Retinal pigment epithelial cell (primary cell): ENCODE data around the gene IPO13.

ENCODE experiments used
- DNase-seq: peaks from one replicate; pipeline ENCODE4 v3.0.0-alpha.2; 2010; ENCODE audit warnings: low read depth
- H3K4me3 ChIP-seq: 2 replicates; pipeline ENCODE4 v1.5.1; 2011; ENCODE audit warnings: mild to moderate bottlenecking, low read length, control low read depth, moderate library complexity
- TF ChIP-seq, protein P1 (sequence below): conservative IDR thresholded peaks from 2 replicates; pipeline ENCODE4 v1.5.1; 2011; ENCODE audit warnings: low read depth, low read length, control low read depth, inconsistent platforms

IPO13 gene

DNA sequence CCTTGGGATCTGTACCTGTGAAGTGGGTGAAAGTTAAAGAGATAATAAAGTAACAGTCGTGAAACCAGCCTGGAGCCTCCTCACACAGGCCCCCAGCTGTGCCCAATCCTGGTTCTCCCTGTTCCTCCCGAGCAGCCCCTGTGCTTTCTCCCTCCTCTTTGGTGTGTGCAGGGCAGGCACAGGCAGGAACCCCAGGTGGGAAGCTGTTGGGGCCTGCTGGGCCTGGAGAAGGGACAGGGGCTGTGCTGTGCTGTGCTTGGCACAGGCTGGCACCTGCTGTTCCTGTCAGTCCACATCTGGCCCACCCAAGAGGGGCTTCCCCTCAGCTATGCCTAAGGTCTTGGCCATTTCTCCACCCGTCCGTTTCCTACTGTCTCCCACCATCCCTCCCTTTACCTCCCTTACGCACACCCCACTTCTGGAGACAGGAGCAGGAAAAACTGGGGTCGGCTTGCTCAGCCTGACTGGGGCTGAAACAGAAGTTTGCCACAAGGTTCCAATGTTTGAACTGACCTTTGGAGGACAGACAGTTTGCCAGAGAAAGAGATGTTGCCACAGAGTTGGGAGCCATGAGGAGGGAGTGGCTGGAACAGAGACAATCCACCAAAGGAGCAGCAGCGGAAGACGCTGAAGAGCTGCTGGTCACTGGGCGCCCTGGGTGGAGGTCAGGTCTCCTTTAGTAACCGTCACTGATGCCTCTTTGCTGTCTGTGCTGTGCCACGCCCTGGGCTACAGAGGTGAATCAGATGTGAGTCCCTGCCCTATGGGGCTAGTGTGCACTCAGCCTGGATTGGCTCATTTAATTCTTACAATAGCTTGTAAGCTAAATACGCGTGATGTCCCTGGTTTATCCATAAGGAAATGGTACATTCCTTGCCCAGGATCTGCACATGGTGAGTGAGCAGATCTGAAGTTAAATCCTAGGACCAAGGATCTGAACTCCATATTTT lies 31.9 kb upstream of the IPO13 start:
- no peak overlapping the region for H3K4me3 ChIP-seq
- no peak for DNase-seq

DNA sequence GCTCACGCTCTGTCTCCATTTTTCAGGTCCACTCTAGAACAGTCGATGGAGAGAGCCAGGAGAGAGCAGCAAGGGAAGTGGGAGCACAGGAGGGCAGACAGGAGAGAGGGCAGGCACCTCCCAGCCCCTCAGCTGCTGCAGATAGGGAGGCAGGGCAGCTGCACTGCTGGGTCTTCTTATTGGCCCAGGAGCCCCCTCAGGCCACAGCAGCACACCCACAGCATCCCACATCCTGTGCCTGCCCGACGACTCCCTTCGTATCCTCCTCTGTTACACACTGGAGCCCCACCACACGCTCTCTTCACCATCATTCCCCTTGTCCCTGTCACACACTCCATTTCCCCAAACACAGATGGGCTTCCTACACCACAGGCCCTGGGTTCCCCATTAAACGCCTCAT lies 26.8 kb upstream of the IPO13 start:
- TF ChIP-seq, protein P1, sequence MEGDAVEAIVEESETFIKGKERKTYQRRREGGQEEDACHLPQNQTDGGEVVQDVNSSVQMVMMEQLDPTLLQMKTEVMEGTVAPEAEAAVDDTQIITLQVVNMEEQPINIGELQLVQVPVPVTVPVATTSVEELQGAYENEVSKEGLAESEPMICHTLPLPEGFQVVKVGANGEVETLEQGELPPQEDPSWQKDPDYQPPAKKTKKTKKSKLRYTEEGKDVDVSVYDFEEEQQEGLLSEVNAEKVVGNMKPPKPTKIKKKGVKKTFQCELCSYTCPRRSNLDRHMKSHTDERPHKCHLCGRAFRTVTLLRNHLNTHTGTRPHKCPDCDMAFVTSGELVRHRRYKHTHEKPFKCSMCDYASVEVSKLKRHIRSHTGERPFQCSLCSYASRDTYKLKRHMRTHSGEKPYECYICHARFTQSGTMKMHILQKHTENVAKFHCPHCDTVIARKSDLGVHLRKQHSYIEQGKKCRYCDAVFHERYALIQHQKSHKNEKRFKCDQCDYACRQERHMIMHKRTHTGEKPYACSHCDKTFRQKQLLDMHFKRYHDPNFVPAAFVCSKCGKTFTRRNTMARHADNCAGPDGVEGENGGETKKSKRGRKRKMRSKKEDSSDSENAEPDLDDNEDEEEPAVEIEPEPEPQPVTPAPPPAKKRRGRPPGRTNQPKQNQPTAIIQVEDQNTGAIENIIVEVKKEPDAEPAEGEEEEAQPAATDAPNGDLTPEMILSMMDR, result no peak
- DNase-seq, result no peak

More for the DNA sequence above, 31.9 kb upstream of the IPO13 start:
- TF ChIP-seq, protein P1, result no peak

DNA sequence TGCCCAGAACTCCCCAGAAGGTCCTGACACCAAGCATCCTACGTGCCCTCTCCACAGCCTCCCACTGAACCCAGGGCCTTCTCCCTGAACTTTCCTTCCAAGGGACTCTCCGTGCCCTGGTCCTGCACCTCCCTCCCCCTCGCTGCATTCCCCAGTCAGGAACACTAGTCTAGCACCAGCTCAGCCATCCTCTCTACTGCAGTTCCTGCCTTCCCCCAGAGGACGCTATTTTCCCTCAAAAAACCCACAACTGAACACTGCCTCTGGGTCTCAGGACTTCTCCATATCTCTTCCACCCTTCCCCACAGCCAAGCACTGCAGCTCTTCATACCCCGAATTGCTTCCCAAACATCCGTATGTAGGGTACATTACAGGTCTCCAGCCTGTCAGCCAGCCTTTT lies 25.7 kb upstream of the IPO13 start:
- TF ChIP-seq, protein P1, result no peak
- H3K4me3 ChIP-seq, result no peak overlapping the region
- no peak for DNase-seq

More for the DNA sequence above, 26.8 kb upstream of the IPO13 start:
- H3K4me3 ChIP-seq, result no peak overlapping the region

DNA sequence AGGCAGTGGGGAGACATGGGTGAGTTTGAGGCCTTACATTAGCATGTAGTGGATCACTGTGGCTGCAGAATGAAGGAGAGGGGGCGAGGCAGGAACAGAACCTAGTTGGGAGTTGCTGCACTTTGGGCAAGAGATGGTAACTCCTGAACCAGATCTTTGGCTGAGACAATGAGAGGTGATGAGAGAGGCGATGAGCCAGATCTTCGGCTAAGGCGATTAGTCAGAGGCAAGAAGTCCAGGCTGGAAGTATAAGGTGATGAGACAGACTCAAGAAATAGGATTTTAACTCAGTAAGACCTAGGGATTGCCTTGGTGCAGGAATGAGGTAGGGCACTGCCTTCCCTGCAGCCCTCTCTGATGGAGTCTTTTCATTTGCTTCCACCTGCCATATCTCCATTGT lies 22.2 kb upstream of the IPO13 start:
- DNase-seq, result no peak
- H3K4me3 ChIP-seq, result no peak overlapping the region
- TF ChIP-seq, protein P1, result no peak

DNA sequence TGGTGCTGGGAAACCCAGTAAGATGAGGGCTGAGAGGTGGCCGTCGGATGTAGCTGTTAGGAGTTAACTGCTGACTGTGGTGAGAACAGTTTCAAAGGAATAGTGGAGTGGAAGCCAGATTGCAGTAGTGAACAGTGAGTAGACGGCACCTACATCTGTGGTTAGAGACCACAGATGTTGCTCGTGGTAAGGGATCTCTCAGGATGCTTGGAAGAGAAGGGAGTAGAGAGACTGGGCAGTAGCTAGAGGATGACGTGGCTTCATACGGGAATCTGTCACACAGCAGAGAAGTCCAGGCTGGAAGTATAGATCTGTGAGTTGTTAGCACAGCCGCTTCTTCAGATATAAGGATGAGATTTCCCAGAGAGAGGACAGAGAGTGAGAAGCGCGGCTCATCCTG lies 20.9 kb upstream of the IPO13 start:
- TF ChIP-seq, protein P1, result no peak

GRCh38 chr1:43930168-43930948 lies 16.4 kb upstream of the IPO13 start:
- TF ChIP-seq, protein P1, result peak; percentile 67
- no peak overlapping the region for H3K4me3 ChIP-seq
- no peak for DNase-seq

More for the DNA sequence above, 20.9 kb upstream of the IPO13 start:
- H3K4me3 ChIP-seq, result no peak overlapping the region
- no peak for DNase-seq
